ENCODE data around the gene LPIN3. TPM values are rescaled to one million over a fixed set of nuclear protein-coding genes. Genes with fewer than 3 reads are reported as not detected.
A peak's percentile ranks its signal among the peaks of the same experiment; 100 is the strongest.

The LPIN3 gene
- polyA plus RNA-seq (2013) = 6.5 TPM in 2 replicates

- Histone ChIP-seq H3K4ac (ENCODE audit: low read depth, low read length) (peak within 1 kb of the TSS; percentile 32), H3K4me1 (ENCODE audit: control insufficient read depth in 1 of 2, insufficient read depth in 2 of 2, low read length in 2 of 2) (peaks cover 21 to 22% of the 10 kb centered on the region in 2 experiments), H2AFZ (ENCODE audit: insufficient read depth, low read length, poor library complexity) (peak within 1 kb of the TSS; percentile 81), H2BK120ac (ENCODE audit: insufficient read depth, low read length, poor library complexity) (peak within 1 kb of the TSS; percentile 53), H2AK5ac (ENCODE audit: low read length) (peak within 1 kb of the TSS; percentile 55), H3K79me2 (ENCODE audit: control insufficient read depth, insufficient read depth, low read length, poor library complexity) (peaks cover 3% of the 10 kb centered on the region), H2BK5ac (ENCODE audit: low read depth, low read length, poor library complexity) (peak within 1 kb of the TSS; percentile 42), H3K27me3 (ENCODE audit: insufficient read depth, low read length) (no peaks in the 10 kb centered on the region), H4K12ac (ENCODE audit: low read depth, low read length) (peak within 1 kb of the TSS; percentile 65), H4K91ac (ENCODE audit: low read depth, low read length) (peak within 1 kb of the TSS; percentile 73), H3K27ac (ENCODE audit: low read depth, low read length) (peak within 1 kb of the TSS; percentile 3), H3K79me1 (ENCODE audit: low read length) (peaks cover 12% of the 10 kb centered on the region), H3K9ac (ENCODE audit: low read length) (peak within 1 kb of the TSS; percentile 45), H3K9me3 (ENCODE audit: insufficient read depth, low read depth, low read length) (no peaks in the 10 kb centered on the region), H3K4me3 (ENCODE audit: low read depth, low read length) (peak within 1 kb of the TSS; percentile 59), H3K23ac (ENCODE audit: low read length) (no peak within 1 kb of the TSS), H3K36me3 (ENCODE audit: control insufficient read depth in 1 of 2, insufficient read depth in 2 of 2, low read length in 2 of 2) (no peaks in the 10 kb centered on the region), H4K8ac (ENCODE audit: low read depth, low read length) (peak within 1 kb of the TSS; percentile 67), H3K18ac (ENCODE audit: low read length) (peak within 1 kb of the TSS; percentile 66), H3K4me2 (ENCODE audit: low read length) (peak within 1 kb of the TSS; percentile 79), H3K14ac (ENCODE audit: low read length) (peak within 1 kb of the TSS; percentile 69), H2BK12ac (ENCODE audit: low read length) (peak within 1 kb of the TSS; percentile 72)
- no CpG with 5 or more reads among the region's 33 CpGs for WGBS (ENCODE audit: extremely low coverage, insufficient coverage, insufficient read length)
- DNase-seq = peak; percentile 95 to 96
Observed at GRCh38 chr20:41340327-41341055, at the start of gene LPIN3. Gene LPIN3 (plus strand): TSS chr20:41340821. CDS start chr20:41345804, 4,983 bp downstream.

GRCh38 chr20:41293269-41294037 is 47.2 kb upstream of the LPIN3 start:
- no CpG with 5 or more reads among the region's 2 CpGs for WGBS (ENCODE audit: extremely low coverage, insufficient coverage, insufficient read length)
- no peak for DNase-seq

GRCh38 chr20:41299899-41300298 is 40.7 kb upstream of the LPIN3 start:
- Histone ChIP-seq H3K79me2 (ENCODE audit: control insufficient read depth, insufficient read depth, low read length, poor library complexity) (no peaks in the 10 kb centered on the region), H3K23ac (ENCODE audit: low read length) (no peak overlapping the region), H3K4me3 (ENCODE audit: low read depth, low read length) (no peak overlapping the region), H3K4me1 (ENCODE audit: control insufficient read depth in 1 of 2, insufficient read depth in 2 of 2, low read length in 2 of 2) (peaks cover 5% of the 10 kb centered on the region in 2 experiments), H2BK12ac (ENCODE audit: low read length) (no peak overlapping the region), H3K14ac (ENCODE audit: low read length) (no peak overlapping the region), H3K4me2 (ENCODE audit: low read length) (no peak overlapping the region), H3K36me3 (ENCODE audit: control insufficient read depth in 1 of 2, insufficient read depth in 2 of 2, low read length in 2 of 2) (no peaks in the 10 kb centered on the region), H3K4ac (ENCODE audit: low read depth, low read length) (no peak overlapping the region), H3K27ac (ENCODE audit: low read depth, low read length) (no peak overlapping the region), H3K18ac (ENCODE audit: low read length) (no peak overlapping the region), H4K8ac (ENCODE audit: low read depth, low read length) (no peak overlapping the region), H4K12ac (ENCODE audit: low read depth, low read length) (no peak overlapping the region), H3K9ac (ENCODE audit: low read length) (no peak overlapping the region), H2AK5ac (ENCODE audit: low read length) (no peak overlapping the region), H3K79me1 (ENCODE audit: low read length) (no peaks in the 10 kb centered on the region), H4K91ac (ENCODE audit: low read depth, low read length) (no peak overlapping the region), H3K27me3 (ENCODE audit: insufficient read depth, low read length) (no peaks in the 10 kb centered on the region), H2BK5ac (ENCODE audit: low read depth, low read length, poor library complexity) (no peak overlapping the region), H3K9me3 (ENCODE audit: insufficient read depth, low read depth, low read length) (no peaks in the 10 kb centered on the region), H2AFZ (ENCODE audit: insufficient read depth, low read length, poor library complexity) (no peak overlapping the region), H2BK120ac (ENCODE audit: insufficient read depth, low read length, poor library complexity) (no peak overlapping the region)
- DNase-seq = peak in 1 of 2 donors; percentile 44
- WGBS (ENCODE audit: extremely low coverage, insufficient coverage, insufficient read length) = no CpG with 5 or more reads among the region's 3 CpGs

More at GRCh38 chr20:41293269-41294037, 47.2 kb upstream of the LPIN3 start:
- Histone ChIP-seq H2AFZ (ENCODE audit: insufficient read depth, low read length, poor library complexity) (no peak overlapping the region), H3K4me2 (ENCODE audit: low read length) (no peak overlapping the region), H3K4ac (ENCODE audit: low read depth, low read length) (no peak overlapping the region), H2AK5ac (ENCODE audit: low read length) (no peak overlapping the region), H4K12ac (ENCODE audit: low read depth, low read length) (no peak overlapping the region), H4K91ac (ENCODE audit: low read depth, low read length) (no peak overlapping the region), H3K14ac (ENCODE audit: low read length) (no peak overlapping the region), H2BK12ac (ENCODE audit: low read length) (no peak overlapping the region), H3K27me3 (ENCODE audit: insufficient read depth, low read length) (no peaks in the 10 kb centered on the region), H2BK120ac (ENCODE audit: insufficient read depth, low read length, poor library complexity) (no peak overlapping the region), H3K23ac (ENCODE audit: low read length) (no peak overlapping the region), H3K36me3 (ENCODE audit: control insufficient read depth in 1 of 2, insufficient read depth in 2 of 2, low read length in 2 of 2) (no peaks in the 10 kb centered on the region), H2BK5ac (ENCODE audit: low read depth, low read length, poor library complexity) (no peak overlapping the region), H3K18ac (ENCODE audit: low read length) (no peak overlapping the region), H4K8ac (ENCODE audit: low read depth, low read length) (no peak overlapping the region), H3K9me3 (ENCODE audit: insufficient read depth, low read depth, low read length) (no peaks in the 10 kb centered on the region), H3K79me2 (ENCODE audit: control insufficient read depth, insufficient read depth, low read length, poor library complexity) (no peaks in the 10 kb centered on the region), H3K4me3 (ENCODE audit: low read depth, low read length) (no peak overlapping the region), H3K27ac (ENCODE audit: low read depth, low read length) (no peak overlapping the region), H3K79me1 (ENCODE audit: low read length) (no peaks in the 10 kb centered on the region), H3K9ac (ENCODE audit: low read length) (no peak overlapping the region), H3K4me1 (ENCODE audit: control insufficient read depth in 1 of 2, insufficient read depth in 2 of 2, low read length in 2 of 2) (no peaks in the 10 kb centered on the region)

GRCh38 chr20:41300383-41300782 is 40.2 kb upstream of the LPIN3 start:
- Histone ChIP-seq H3K4ac (ENCODE audit: low read depth, low read length) (no peak overlapping the region), H2BK5ac (ENCODE audit: low read depth, low read length, poor library complexity) (no peak overlapping the region), H3K18ac (ENCODE audit: low read length) (no peak overlapping the region), H3K36me3 (ENCODE audit: control insufficient read depth in 1 of 2, insufficient read depth in 2 of 2, low read length in 2 of 2) (no peaks in the 10 kb centered on the region), H3K4me1 (ENCODE audit: control insufficient read depth in 1 of 2, insufficient read depth in 2 of 2, low read length in 2 of 2) (peaks cover 5% of the 10 kb centered on the region in 2 experiments), H3K4me2 (ENCODE audit: low read length) (no peak overlapping the region), H3K79me2 (ENCODE audit: control insufficient read depth, insufficient read depth, low read length, poor library complexity) (no peaks in the 10 kb centered on the region), H3K27ac (ENCODE audit: low read depth, low read length) (no peak overlapping the region), H3K4me3 (ENCODE audit: low read depth, low read length) (no peak overlapping the region), H3K9me3 (ENCODE audit: insufficient read depth, low read depth, low read length) (no peaks in the 10 kb centered on the region), H2AK5ac (ENCODE audit: low read length) (no peak overlapping the region), H2BK120ac (ENCODE audit: insufficient read depth, low read length, poor library complexity) (no peak overlapping the region), H3K9ac (ENCODE audit: low read length) (no peak overlapping the region), H2BK12ac (ENCODE audit: low read length) (no peak overlapping the region), H3K27me3 (ENCODE audit: insufficient read depth, low read length) (no peaks in the 10 kb centered on the region), H4K12ac (ENCODE audit: low read depth, low read length) (no peak overlapping the region), H2AFZ (ENCODE audit: insufficient read depth, low read length, poor library complexity) (no peak overlapping the region), H4K91ac (ENCODE audit: low read depth, low read length) (no peak overlapping the region), H3K23ac (ENCODE audit: low read length) (no peak overlapping the region), H3K14ac (ENCODE audit: low read length) (no peak overlapping the region), H3K79me1 (ENCODE audit: low read length) (no peaks in the 10 kb centered on the region), H4K8ac (ENCODE audit: low read depth, low read length) (no peak overlapping the region)
- no CpG with 5 or more reads among the region's 3 CpGs for WGBS (ENCODE audit: extremely low coverage, insufficient coverage, insufficient read length)
- DNase-seq = no peak

Data from trophoblast cell (in vitro differentiated cells and primary cell).